ENCODE results near the gene KRTAP3-1. TPM values are rescaled to one million over a fixed set of nuclear protein-coding genes. Genes with fewer than 3 reads are reported as not detected.

Gene KRTAP3-1
- total RNA-seq, 2 experiments from 2014 or later = not detected

DNA sequence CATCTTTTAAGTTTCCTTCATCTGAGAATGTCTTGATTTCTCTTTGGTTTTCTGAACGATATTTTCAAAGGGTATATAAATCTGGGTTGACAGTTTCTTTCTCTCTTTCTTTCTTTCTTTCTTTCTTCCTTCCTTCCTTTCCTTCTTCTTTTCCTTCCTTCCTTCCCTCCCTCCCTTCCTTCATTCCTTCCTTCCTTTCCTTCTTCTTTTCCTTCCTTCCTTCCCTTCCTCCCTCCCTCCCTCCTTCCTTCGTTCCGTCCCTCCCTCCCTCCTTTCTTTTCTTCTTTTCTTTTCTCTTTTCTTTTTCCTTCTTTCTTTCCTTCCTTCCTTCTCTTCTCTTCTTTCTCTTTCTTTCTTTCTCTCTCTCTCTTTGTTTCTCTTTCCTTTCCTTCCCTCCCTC is 34.6 kb downstream of the KRTAP3-1 start:
- Histone ChIP-seq H3K27me3 (ENCODE audit: control insufficient read depth in 1 of 2, insufficient read depth in 2 of 2, low read length in 2 of 2) (peaks cover 3 to 8% of the 10 kb centered on the region in 2 experiments), H3K4me1 (ENCODE audit: insufficient read depth, low read length) (no peaks in the 10 kb centered on the region), H3K36me3 (ENCODE audit: insufficient read depth, low read length) (no peaks in the 10 kb centered on the region), H3K27ac (ENCODE audit: low read depth in 1 of 2, low read length in 2 of 2) (no peak overlapping the region), H3K4me3 (ENCODE audit: low read length) (no peak overlapping the region), H3K9me3 (ENCODE audit: control insufficient read depth in 1 of 2, insufficient read depth in 1 of 2, low read length in 2 of 2) (no peaks in the 10 kb centered on the region)
- no peaks in the 10 kb centered on the region for H3K4me1 Mint-ChIP-seq (ENCODE audit: low read depth)
- TF ChIP-seq, protein P1, sequence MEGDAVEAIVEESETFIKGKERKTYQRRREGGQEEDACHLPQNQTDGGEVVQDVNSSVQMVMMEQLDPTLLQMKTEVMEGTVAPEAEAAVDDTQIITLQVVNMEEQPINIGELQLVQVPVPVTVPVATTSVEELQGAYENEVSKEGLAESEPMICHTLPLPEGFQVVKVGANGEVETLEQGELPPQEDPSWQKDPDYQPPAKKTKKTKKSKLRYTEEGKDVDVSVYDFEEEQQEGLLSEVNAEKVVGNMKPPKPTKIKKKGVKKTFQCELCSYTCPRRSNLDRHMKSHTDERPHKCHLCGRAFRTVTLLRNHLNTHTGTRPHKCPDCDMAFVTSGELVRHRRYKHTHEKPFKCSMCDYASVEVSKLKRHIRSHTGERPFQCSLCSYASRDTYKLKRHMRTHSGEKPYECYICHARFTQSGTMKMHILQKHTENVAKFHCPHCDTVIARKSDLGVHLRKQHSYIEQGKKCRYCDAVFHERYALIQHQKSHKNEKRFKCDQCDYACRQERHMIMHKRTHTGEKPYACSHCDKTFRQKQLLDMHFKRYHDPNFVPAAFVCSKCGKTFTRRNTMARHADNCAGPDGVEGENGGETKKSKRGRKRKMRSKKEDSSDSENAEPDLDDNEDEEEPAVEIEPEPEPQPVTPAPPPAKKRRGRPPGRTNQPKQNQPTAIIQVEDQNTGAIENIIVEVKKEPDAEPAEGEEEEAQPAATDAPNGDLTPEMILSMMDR (IDR thresholded peaks at IDR 0.05) = no peak
- ChIA-PET POLR2A (no interaction called here), CTCF (no interaction called here)
- no peak overlapping the region for H3K4me3 Mint-ChIP-seq
- intact Hi-C loops (cut with DNase I, micrococcal nuclease) = no loop called here
- no peaks in the 10 kb centered on the region for H3K36me3 Mint-ChIP-seq (ENCODE audit: low read depth)
- no peak overlapping the region for H3K27ac Mint-ChIP-seq
- DNase-seq (no peak), ATAC-seq (ENCODE audit: poor library complexity) (no peak)
- H3K27me3 Mint-ChIP-seq = peaks cover 23% of the 10 kb centered on the region
- H3K9me3 Mint-ChIP-seq = no peaks in the 10 kb centered on the region

DNA sequence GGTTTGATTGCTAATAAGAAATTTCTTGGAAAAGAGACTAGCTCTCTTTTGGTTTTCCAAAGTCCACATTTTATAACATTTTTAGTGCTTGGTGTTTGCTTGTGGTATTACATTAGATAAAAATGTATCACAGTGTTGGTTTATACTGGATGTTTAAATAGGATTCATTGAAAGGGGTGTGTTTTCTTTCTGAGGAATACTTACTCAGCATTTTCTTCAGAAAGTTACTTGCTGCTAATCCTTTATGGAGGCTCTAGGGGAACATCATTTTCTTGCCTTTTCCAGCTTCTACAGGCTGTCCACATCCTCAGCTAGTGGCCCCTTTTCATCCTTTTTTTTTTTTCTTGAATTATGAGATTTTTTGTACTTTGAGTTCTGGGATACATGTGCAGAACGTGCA is 41.3 kb downstream of the KRTAP3-1 start:
- CTCF ChIA-PET = interaction anchor here (1.0 to 1.4 kb wide), 2 partner anchors 9 to 355 kb away, joined by 3 read pairs; no protein-coding TSS in a partner anchor
- Mint-ChIP-seq H3K27ac (no peak overlapping the region), H3K9me3 (no peaks in the 10 kb centered on the region), H3K27me3 (peaks cover 46% of the 10 kb centered on the region), H3K4me3 (no peak overlapping the region), H3K36me3 (ENCODE audit: low read depth) (no peaks in the 10 kb centered on the region), H3K4me1 (ENCODE audit: low read depth) (peaks cover 6% of the 10 kb centered on the region)
- TF ChIP-seq, protein P1 (IDR thresholded peaks at IDR 0.05) = no peak
- H3K9me3 ChIP-seq (ENCODE audit: control insufficient read depth in 1 of 2, insufficient read depth in 1 of 2, low read length in 2 of 2) = no peaks in the 10 kb centered on the region
- H3K4me3 ChIP-seq (ENCODE audit: low read length) = no peak overlapping the region
- DNase-seq (no peak), ATAC-seq (ENCODE audit: poor library complexity) (no peak)
- no peak overlapping the region for H3K27ac ChIP-seq (ENCODE audit: low read depth in 1 of 2, low read length in 2 of 2)
- intact Hi-C loops (cut with DNase I, micrococcal nuclease) = no loop called here
- no peaks in the 10 kb centered on the region for H3K36me3 ChIP-seq (ENCODE audit: insufficient read depth, low read length)
- POLR2A ChIA-PET = no interaction called here
- no peaks in the 10 kb centered on the region for H3K4me1 ChIP-seq (ENCODE audit: insufficient read depth, low read length)
- H3K27me3 ChIP-seq (ENCODE audit: control insufficient read depth in 1 of 2, insufficient read depth in 2 of 2, low read length in 2 of 2) = no peaks in the 10 kb centered on the region

DNA sequence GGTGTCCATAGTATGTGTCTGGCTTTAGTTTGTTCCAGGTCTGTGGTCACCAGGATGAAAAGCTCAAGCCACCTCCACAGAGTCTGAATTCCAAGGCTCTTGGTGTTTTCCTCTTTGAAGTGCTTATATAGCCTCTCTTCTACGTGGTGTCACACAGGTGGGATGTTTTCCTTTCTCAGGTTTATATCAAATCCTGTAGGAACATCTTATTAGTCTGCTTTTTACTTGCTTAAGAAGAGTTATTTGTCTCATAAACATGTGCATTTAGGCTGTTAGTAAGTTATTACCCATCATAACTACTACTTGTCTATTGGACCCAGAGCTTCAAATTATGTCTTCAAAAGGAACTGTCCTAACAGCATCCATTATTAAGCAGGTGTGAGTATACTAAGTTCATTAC is 42.1 kb downstream of the KRTAP3-1 start, which contains the start of gene KRT39:
TSS of gene KRT39 (minus strand) at position 101 of the 400 bp plus-strand sequence. CDS start at position 9, 92 bp downstream.
- no peaks in the 10 kb centered on the region for H3K9me3 Mint-ChIP-seq

More for the DNA sequence above, 42.1 kb downstream of the KRTAP3-1 start, which contains the start of gene KRT39:
- Histone ChIP-seq H3K4me1 (ENCODE audit: insufficient read depth, low read length) (no peaks in the 10 kb centered on the region), H3K27me3 (ENCODE audit: control insufficient read depth in 1 of 2, insufficient read depth in 2 of 2, low read length in 2 of 2) (no peaks in the 10 kb centered on the region), H3K9me3 (ENCODE audit: control insufficient read depth in 1 of 2, insufficient read depth in 1 of 2, low read length in 2 of 2) (no peaks in the 10 kb centered on the region), H3K36me3 (ENCODE audit: insufficient read depth, low read length) (no peaks in the 10 kb centered on the region), H3K4me3 (ENCODE audit: low read length) (no peak within 1 kb of the TSS), H3K27ac (ENCODE audit: low read depth in 1 of 2, low read length in 2 of 2) (no peak within 1 kb of the TSS)
- Mint-ChIP-seq H3K36me3 (ENCODE audit: low read depth) (no peaks in the 10 kb centered on the region), H3K27me3 (peaks cover 50% of the 10 kb centered on the region), H3K4me1 (ENCODE audit: low read depth) (peaks cover 6% of the 10 kb centered on the region), H3K4me3 (no peak within 1 kb of the TSS), H3K27ac (no peak within 1 kb of the TSS)
- ChIA-PET POLR2A (no interaction called here), CTCF (interaction anchor here (1.0 to 1.4 kb wide), 2 partner anchors 10 to 355 kb away, joined by 3 read pairs; no protein-coding TSS in a partner anchor)
- TF ChIP-seq, protein P1 (IDR thresholded peaks at IDR 0.05) = no peak
- ATAC-seq (ENCODE audit: poor library complexity) (no peak), DNase-seq (no peak)
- intact Hi-C loops (cut with DNase I, micrococcal nuclease) = no loop called here
